HPDE6-E6E7 (cell line): ENCODE measurements around the gene DAB2.
A peak's percentile ranks its signal among the peaks of the same experiment; 100 is the strongest.

Source experiments
- DNase-seq: peaks from one replicate; pipeline ENCODE4 v3.0.0; 2011; ENCODE audit warnings: missing footprints; ENCODE audit errors: extremely low spot score

Gene DAB2

GRCh38 chr5:39424736-39425637 lies at the start of gene DAB2:
Gene DAB2, minus strand, starts transcription at chr5:39424980. Its CDS starts 30,660 bp downstream, at chr5:39394320.
- peak; percentile 43 for DNase-seq

DNA sequence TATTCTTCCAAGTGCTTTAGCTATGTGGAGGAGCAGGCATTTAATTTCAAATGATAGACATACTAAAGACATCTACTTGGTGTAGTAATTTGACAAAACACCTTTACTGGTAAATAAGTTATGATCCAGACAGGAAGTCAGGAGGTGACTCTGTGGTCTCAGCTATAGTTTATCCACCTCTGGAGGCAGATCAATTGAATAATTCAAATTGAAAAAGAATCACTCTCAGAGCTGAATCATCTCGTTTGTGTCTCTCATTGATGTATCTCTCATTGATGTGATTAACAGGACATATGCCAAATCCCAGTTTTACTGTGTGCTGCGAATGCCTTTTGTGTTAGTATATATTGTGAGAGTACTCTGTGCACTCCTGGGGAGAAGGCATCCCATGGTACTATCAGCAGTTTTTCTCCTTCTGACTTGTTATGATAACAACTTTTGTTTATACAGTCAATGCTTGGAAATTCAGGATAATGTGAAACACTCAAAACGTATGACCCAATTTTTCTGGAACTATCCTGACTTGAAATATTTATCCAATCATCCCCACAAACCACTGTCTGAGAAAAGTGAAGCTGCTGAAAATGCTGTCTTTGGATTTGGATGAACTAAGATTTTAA lies 48.5 kb upstream of the DAB2 start:
- DNase-seq: no peak

- DNase-seq: no peak
Observed at GRCh38 chr5:39471836-39472508, 47.2 kb upstream of the DAB2 start.

- no peak for DNase-seq
Observed at GRCh38 chr5:39470811-39471210, 46.0 kb upstream of the DAB2 start.

GRCh38 chr5:39469777-39470415 lies 45.1 kb upstream of the DAB2 start:
- no peak for DNase-seq

- DNase-seq: no peak
Observed at GRCh38 chr5:39469176-39469575, 44.4 kb upstream of the DAB2 start.

DNA sequence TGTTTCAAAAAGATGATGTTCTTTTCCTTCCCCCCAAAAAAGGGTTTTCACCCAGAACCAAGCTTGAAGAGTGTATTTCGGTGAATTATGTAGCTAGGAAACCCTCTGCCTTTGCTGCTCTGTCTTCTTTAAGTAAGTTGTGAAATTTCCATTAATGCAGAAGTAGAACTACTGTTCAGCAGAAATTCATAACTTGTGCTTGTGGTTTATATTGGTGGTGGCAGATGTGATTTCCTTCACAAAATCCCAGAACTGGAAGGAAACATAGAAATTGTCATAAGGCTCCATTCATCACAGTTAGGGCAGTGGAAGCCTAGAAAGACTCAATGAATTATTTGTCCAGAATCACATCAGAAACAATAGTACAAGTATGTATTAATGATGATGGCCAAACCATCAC lies 42.1 kb upstream of the DAB2 start:
- DNase-seq: no peak

- no peak for DNase-seq
Observed at GRCh38 chr5:39465843-39466242, 41.1 kb upstream of the DAB2 start.

GRCh38 chr5:39465097-39465496 lies 40.3 kb upstream of the DAB2 start:
- no peak for DNase-seq

- no peak for DNase-seq
Observed at GRCh38 chr5:39464088-39464487, 39.3 kb upstream of the DAB2 start.

- no peak for DNase-seq
Observed at GRCh38 chr5:39462211-39462610, 37.4 kb upstream of the DAB2 start.

DNA sequence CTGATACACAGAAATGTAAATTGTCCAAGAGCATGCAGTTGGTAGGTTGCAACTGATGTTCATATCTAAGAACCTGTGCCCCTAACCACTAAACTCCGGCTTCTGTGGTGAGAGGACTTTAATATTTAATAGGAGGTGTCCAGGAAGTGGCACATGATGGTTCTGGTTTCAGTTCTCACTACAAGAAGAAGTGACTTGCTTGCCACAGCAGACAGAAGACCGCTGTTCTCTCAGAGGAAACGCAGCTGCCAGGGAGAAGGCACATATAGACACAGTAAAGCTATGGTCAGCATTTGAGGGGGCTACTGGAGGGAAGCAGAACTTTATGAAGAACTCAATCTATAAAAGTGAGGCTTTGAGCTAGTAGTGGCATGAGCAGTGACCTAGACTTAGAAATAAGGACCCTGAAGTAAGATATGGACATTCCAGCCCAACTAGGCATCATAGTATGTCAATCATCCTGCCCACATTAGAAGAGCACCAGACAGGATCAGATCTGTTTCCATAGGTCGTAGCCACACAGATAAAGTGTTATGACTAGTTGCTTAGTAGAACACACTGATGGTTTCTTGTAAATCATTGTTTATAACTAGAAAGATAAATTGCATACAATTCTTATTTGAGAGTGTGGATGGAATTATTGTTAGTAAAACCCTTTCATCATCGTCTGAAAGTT lies 36.4 kb upstream of the DAB2 start:
- no peak for DNase-seq

DNA sequence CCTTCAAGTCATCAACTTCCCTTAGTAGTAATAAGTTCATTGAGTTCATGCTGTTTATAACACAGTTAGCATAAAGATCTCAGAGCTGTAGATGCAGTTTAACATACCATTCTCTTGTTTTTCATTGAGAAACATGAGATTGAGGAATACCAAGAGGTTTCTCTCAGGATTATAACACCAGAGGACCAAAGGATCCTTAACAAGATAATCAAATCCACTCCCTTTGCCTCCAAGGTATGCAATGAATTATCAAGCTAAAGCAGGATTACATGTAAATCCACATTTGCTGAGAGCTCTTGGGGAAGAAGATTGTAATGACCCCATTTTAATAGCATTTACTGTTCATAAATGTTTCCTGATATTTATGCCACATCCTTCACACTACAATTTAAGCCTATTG lies 35.1 kb upstream of the DAB2 start:
- no peak for DNase-seq

DNA sequence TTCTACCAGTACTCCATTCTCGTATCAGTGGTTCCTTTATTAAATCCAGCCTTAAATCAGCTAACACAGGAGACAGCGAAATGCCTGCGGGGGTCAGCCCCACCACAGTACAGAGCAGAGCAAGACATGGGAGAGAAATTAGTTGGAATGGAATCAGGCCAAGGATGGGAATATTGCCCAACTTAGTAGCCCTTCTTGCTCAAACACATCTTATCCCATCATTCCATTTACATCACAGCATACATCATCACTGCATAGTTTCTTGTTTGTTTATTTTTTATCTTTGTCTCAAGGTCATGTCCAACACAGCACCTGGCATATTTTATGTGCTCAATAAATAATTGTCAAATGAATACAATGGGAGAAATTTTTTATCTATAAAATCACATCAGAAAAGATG lies 34.3 kb upstream of the DAB2 start:
- no peak for DNase-seq

GRCh38 chr5:39455645-39456044 lies 30.9 kb upstream of the DAB2 start:
- DNase-seq: no peak

DNA sequence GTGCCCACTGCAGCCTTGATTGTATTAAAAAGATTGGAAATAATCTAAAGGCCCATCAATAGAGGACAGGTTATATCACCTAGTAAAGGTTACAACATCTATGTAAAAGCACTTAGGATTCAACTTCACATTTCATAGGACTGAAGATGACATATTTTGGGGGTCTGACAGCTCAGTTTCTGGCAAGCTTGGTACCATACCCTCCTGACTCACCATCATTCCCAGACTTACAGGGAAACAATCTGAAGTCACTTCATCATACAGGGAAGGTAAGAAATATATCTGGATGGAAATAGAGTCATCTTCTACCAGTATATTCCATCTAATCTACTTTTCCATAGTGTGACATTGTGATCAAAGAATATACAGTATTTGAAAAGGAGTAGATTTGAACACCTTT lies 28.8 kb upstream of the DAB2 start:
- DNase-seq: no peak

DNA sequence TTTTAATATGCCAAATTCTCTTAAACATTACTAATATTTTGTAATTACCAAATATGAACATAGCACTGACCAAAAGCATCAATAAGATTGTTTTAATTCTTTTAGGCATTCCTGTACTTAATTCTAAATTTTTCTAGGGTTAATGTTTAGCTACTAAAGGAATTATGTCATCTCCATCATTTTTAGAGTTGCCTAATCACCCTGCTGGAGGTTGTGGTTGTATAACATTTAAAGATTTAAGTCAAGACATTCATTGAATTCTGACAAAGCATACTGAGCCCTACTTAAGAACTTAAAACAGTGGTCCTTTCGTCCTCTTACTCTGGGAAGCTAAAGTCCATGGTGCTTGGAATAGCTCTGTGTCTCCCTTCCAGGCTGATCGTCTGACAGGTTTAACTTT lies 28.1 kb upstream of the DAB2 start:
- DNase-seq: no peak

DNA sequence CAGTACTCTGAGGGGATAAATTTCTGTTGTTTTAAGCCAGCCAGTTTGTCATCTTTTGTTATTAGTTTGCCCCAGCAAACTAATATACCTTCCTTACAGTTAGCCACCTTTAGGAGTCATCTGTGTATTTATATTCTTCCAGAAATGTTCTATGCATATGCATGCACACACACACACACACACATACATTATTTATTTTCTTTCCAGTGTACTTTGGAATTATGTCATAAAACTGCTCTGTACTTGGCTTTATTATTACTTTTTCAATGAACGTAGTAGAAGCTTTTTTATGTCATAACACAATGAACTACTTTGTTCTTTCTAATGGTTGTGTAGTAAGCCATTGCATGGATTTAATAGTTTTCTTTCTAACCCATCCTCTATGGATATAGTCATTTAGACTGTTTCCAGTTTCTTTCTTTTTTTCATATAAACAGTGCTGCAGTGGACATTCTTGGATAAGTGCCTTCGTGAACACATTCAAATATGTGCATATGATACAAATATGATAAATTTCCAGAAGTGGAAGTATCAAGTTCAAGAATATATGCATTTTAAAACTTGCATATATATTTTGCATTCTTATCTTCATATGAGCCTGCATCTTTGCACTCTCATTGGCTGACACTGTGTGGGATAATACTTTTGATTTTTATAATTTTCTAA lies 26.6 kb upstream of the DAB2 start:
- DNase-seq: no peak

- no peak for DNase-seq
Observed at GRCh38 chr5:39450487-39450886, 25.7 kb upstream of the DAB2 start.

GRCh38 chr5:39449591-39449990 lies 24.8 kb upstream of the DAB2 start:
- no peak for DNase-seq

GRCh38 chr5:39448506-39449128 lies 23.8 kb upstream of the DAB2 start:
- no peak for DNase-seq
